ENCODE results near the gene ANKRD45. TPM values are rescaled to one million over a fixed set of nuclear protein-coding genes. Genes with fewer than 3 reads are reported as not detected.
"Not testable (repeated sequence)": the region's sequence is repeated elsewhere in the genome, so short reads cannot be mapped to it uniquely, and the experiment has no call there.

ANKRD45 gene
- total and polyA plus RNA-seq, 2 donors (not counting 1 experiment from before 2014, with no cell fraction given): 0.06 TPM; not detected in 1

GRCh38 chr1:173570370-173571007, 99.2 kb downstream of the ANKRD45 start:
- CTCF ChIA-PET: no interaction called here
- intact Hi-C loops (cut with micrococcal nuclease): no loop called here

DNA sequence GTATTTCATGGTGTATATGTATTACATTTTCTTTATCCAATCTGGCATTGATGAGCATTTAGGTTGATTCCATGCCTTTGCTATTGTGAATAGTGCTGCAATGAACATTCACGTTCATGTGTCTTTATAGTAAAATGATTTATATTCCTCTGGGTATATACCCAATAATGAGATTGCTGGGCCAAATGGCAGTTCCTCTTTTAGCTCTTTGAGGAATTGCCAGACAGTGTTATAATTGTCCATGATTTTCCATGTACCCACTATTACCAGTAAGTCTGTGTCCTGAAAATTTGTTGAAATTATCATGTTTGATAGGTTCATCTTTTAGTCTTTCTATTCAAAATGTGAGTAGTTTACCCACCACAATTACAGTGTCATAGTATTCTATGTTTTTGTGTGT, 101.2 kb downstream of the ANKRD45 start:
- CTCF ChIA-PET: no interaction called here
- H3K36me3 ChIP-seq (replicated peaks in 1 of 2; ENCODE audit: control extremely low read depth in 1 of 2, control insufficient read depth in 1 of 2, extremely low read depth in 1 of 2, insufficient read depth in 2 of 2, low read length in 1 of 2): no peaks in the 10 kb centered on the region
- no peaks in the 10 kb centered on the region for H3K79me2 ChIP-seq (ENCODE audit: control insufficient read depth, insufficient read depth, low read length)
- peaks cover 15% of the 10 kb centered on the region for H3K9me3 Mint-ChIP-seq (ENCODE audit: insufficient read depth)
- peaks cover 24% of the 10 kb centered on the region for H3K27me3 Mint-ChIP-seq
- no peak for DNase-seq
- H3K4me3 ChIP-seq (ENCODE audit: control extremely low read depth in 1 of 5, extremely low read depth in 1 of 5, insufficient read depth in 1 of 5, low read depth in 2 of 5, low read length in 4 of 5): no peak overlapping the region
- intact Hi-C loops (cut with micrococcal nuclease): no loop called here
- TF ChIP-seq EZH2 (IDR thresholded peaks at IDR 0.05; ENCODE audit: borderline replicate concordance, insufficient read depth, low read depth, low read length, poor library complexity, severe bottlenecking): no peak
- TF ChIP-seq CTCF (IDR thresholded peaks at IDR 0.05): no peak
- H3K4me1 Mint-ChIP-seq: no peaks in the 10 kb centered on the region
- H3K27ac Mint-ChIP-seq: no peak overlapping the region
- no peaks in the 10 kb centered on the region for H3K4me1 ChIP-seq (ENCODE audit: control insufficient read depth in 2 of 2, insufficient read depth in 2 of 2, low read length in 2 of 2)
- POLR2A ChIA-PET: no interaction called here
- peaks cover 0 to 4% (median 0%) of the 10 kb centered on the region in 4 experiments for H3K27me3 ChIP-seq (replicated peaks in 1 of 4; ENCODE audit: control extremely low read depth in 1 of 4, control insufficient read depth in 3 of 4, insufficient read depth in 4 of 4, low read length in 3 of 4)
- no peak overlapping the region for H3K4me2 ChIP-seq (replicated peaks; ENCODE audit: low read depth, low read length, poor library complexity, severe bottlenecking)
- H3K27ac ChIP-seq (ENCODE audit: low read length in 2 of 2): no peak overlapping the region
- no peaks in the 10 kb centered on the region for H4K20me1 ChIP-seq (ENCODE audit: control insufficient read depth, insufficient read depth, low read length, poor library complexity, severe bottlenecking)
- ATAC-seq (ENCODE audit: low read depth): no peak
- no peak overlapping the region for H3K9ac ChIP-seq (ENCODE audit: low read length)
- H3K9me3 ChIP-seq (ENCODE audit: control extremely low read depth in 1 of 3, control insufficient read depth in 2 of 3, insufficient read depth in 1 of 3, low read length in 2 of 3): no peaks in the 10 kb centered on the region
- no peak overlapping the region for H2AFZ ChIP-seq (ENCODE audit: insufficient read depth, low read depth, low read length, poor library complexity, severe bottlenecking)
- no CpG with 5 or more reads among the region's 1 CpG for WGBS (ENCODE audit: insufficient coverage)
- H3K4me3 Mint-ChIP-seq: no peak overlapping the region

More at GRCh38 chr1:173570370-173571007, 99.2 kb downstream of the ANKRD45 start:
- Mint-ChIP-seq H3K27me3 (peaks cover 24% of the 10 kb centered on the region), H3K4me3 (no peak overlapping the region), H3K27ac (no peak overlapping the region), H3K9me3 (ENCODE audit: insufficient read depth) (peaks cover 15% of the 10 kb centered on the region), H3K4me1 (no peaks in the 10 kb centered on the region)
- H3K4me2 ChIP-seq (replicated peaks; ENCODE audit: low read depth, low read length, poor library complexity, severe bottlenecking): no peak overlapping the region
- no peaks in the 10 kb centered on the region for H4K20me1 ChIP-seq (ENCODE audit: control insufficient read depth, insufficient read depth, low read length, poor library complexity, severe bottlenecking)
- POLR2A ChIA-PET: no interaction called here
- no peaks in the 10 kb centered on the region for H3K79me2 ChIP-seq (ENCODE audit: control insufficient read depth, insufficient read depth, low read length)
- ATAC-seq (ENCODE audit: low read depth): no peak
- 86% methylated on average over 4 of the region's 4 CpGs for WGBS (ENCODE audit: insufficient coverage)
- no peaks in the 10 kb centered on the region for H3K9me3 ChIP-seq (ENCODE audit: control extremely low read depth in 1 of 3, control insufficient read depth in 2 of 3, insufficient read depth in 1 of 3, low read length in 2 of 3)
- DNase-seq: no peak
- H2AFZ ChIP-seq (ENCODE audit: insufficient read depth, low read depth, low read length, poor library complexity, severe bottlenecking): no peak overlapping the region
- H3K9ac ChIP-seq (ENCODE audit: low read length): no peak overlapping the region
- H3K36me3 ChIP-seq (replicated peaks in 1 of 2; ENCODE audit: control extremely low read depth in 1 of 2, control insufficient read depth in 1 of 2, extremely low read depth in 1 of 2, insufficient read depth in 2 of 2, low read length in 1 of 2): no peaks in the 10 kb centered on the region
- H3K4me1 ChIP-seq (ENCODE audit: control insufficient read depth in 2 of 2, insufficient read depth in 2 of 2, low read length in 2 of 2): no peaks in the 10 kb centered on the region
- H3K27me3 ChIP-seq (replicated peaks in 1 of 4; ENCODE audit: control extremely low read depth in 1 of 4, control insufficient read depth in 3 of 4, insufficient read depth in 4 of 4, low read length in 3 of 4): peaks cover 0 to 4% (median 0%) of the 10 kb centered on the region in 4 experiments
- H3K4me3 ChIP-seq (ENCODE audit: control extremely low read depth in 1 of 5, extremely low read depth in 1 of 5, insufficient read depth in 1 of 5, low read depth in 2 of 5, low read length in 4 of 5): no peak overlapping the region
- H3K27ac ChIP-seq (ENCODE audit: low read length in 2 of 2): no peak overlapping the region
- no peak for TF ChIP-seq CTCF (IDR thresholded peaks at IDR 0.05)

DNA sequence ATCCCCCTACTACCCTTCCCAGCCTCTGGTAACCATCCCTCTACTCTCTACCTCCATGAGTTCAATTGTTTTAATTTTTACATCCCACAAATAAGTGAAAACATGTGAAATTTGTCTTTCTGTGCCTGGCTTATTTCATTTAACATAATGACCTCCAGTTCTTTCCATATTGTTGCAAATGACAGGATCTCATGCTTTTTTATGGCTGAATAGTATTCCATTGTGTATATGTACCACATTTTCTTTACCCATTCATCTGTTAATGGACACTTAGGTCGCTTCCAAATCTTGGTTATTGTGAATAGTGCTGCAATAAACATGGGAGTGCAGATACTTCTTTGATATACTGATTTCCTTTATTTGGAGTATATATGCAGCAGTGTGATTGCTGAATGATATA, 105.8 kb downstream of the ANKRD45 start:
- H3K27ac ChIP-seq (ENCODE audit: low read length in 2 of 2); CTCF ChIA-PET; H3K4me1 ChIP-seq (ENCODE audit: control insufficient read depth in 2 of 2, insufficient read depth in 2 of 2, low read length in 2 of 2); H3K9me3 ChIP-seq (ENCODE audit: control extremely low read depth in 1 of 3, control insufficient read depth in 2 of 3, insufficient read depth in 1 of 3, low read length in 2 of 3); H3K27ac Mint-ChIP-seq; POLR2A ChIA-PET; DNase-seq; H3K27me3 ChIP-seq (replicated peaks in 1 of 4; ENCODE audit: control extremely low read depth in 1 of 4, control insufficient read depth in 3 of 4, insufficient read depth in 4 of 4, low read length in 3 of 4); H3K4me3 ChIP-seq (ENCODE audit: control extremely low read depth in 1 of 5, extremely low read depth in 1 of 5, insufficient read depth in 1 of 5, low read depth in 2 of 5, low read length in 4 of 5); H2AFZ ChIP-seq (ENCODE audit: insufficient read depth, low read depth, low read length, poor library complexity, severe bottlenecking); H3K4me2 ChIP-seq (replicated peaks; ENCODE audit: low read depth, low read length, poor library complexity, severe bottlenecking); H3K36me3 ChIP-seq (replicated peaks in 1 of 2; ENCODE audit: control extremely low read depth in 1 of 2, control insufficient read depth in 1 of 2, extremely low read depth in 1 of 2, insufficient read depth in 2 of 2, low read length in 1 of 2); H3K4me3 Mint-ChIP-seq; ATAC-seq (ENCODE audit: low read depth); H3K4me1 Mint-ChIP-seq; H4K20me1 ChIP-seq (ENCODE audit: control insufficient read depth, insufficient read depth, low read length, poor library complexity, severe bottlenecking); H3K9ac ChIP-seq (ENCODE audit: low read length); H3K79me2 ChIP-seq (ENCODE audit: control insufficient read depth, insufficient read depth, low read length); intact Hi-C loops (cut with micrococcal nuclease): not testable (repeated sequence)
- H3K27me3 Mint-ChIP-seq: peaks cover 16% of the 10 kb centered on the region
- H3K9me3 Mint-ChIP-seq (ENCODE audit: insufficient read depth): peaks cover 15% of the 10 kb centered on the region
- no CpG with 5 or more reads among the region's 1 CpG for WGBS (ENCODE audit: insufficient coverage)

All from B cell (primary cell).